K562 (cell line): ENCODE data around the gene LRP1B. TPM values are rescaled to one million over a fixed set of nuclear protein-coding genes. Genes with fewer than 3 reads are reported as not detected.

Experiments used
- ATAC-seq: fragments of 200-7000 bp; cut with Tn5 transposase; 3 replicates; pipeline ENCODE4 v1.9.1; 2020; ENCODE audit warnings: moderate library complexity
- BruUV-seq: library from RNA; stranded (reverse); fragments of 400-500 nt; replicated peaks from 2 replicates; lab custom pipeline; 2021; lab: Mats Ljungman, UMichigan
- CTCF ChIA-PET: fragments of 300-600 bp; formaldehyde crosslinking; extraction: SDS; loops from one replicate; lab custom pipeline; 2021; ENCODE audit warnings: low intra/inter-chr PET ratio; lab: Yijun Ruan, JAX
- POLR2A ChIA-PET: fragments of 300-600, 350-650 bp; sonication (Branson Sonifier 250); formaldehyde crosslinking; extraction: SDS; loops from one replicate; lab custom pipeline; 2021; ENCODE audit warnings: antibody characterized with exemption, inconsistent platforms; lab: Yijun Ruan, JAX
- DNase-seq, 4 experiments: peaks; one replicate each; pipeline versions ENCODE4 v3.0.0 to v3.0.0-alpha.2; 2011 to 2018; ENCODE audit warnings: low spot score in 3 of 4, mixed read lengths in 3 of 4; ENCODE audit errors: extremely low read depth in 1 of 4
- FAIRE-seq: peaks from 2 replicates; lab custom pipeline; 2011; peaks lifted over from hg19 to GRCh38; lab: Jason Lieb, UNC
- H2AFZ ChIP-seq: 2 replicates; pipeline ENCODE4 v1.6.0; 2011; ENCODE audit warnings: low read depth, low read length, control low read depth, inconsistent platforms
- H3K27ac ChIP-seq: fragments of 200-600 bp; 3 replicates; pipeline ENCODE4 v1.8.0; 2011; ENCODE audit warnings: low read depth, mild to moderate bottlenecking, control low read depth, inconsistent platforms, low read length, moderate library complexity, mixed read lengths; ENCODE audit errors: extremely low read depth
- H3K27me3 ChIP-seq, 2 experiments: fragments of 300-600 bp in 1 of 2; 2 replicates in 1 of 2; 3 replicates in 1 of 2; pipeline versions ENCODE4 v1.6.0 to v1.8.0; 2011; ENCODE audit warnings: inconsistent platforms in 2 of 2, low read length in 2 of 2, mild to moderate bottlenecking in 1 of 2, mixed read lengths in 1 of 2, moderate library complexity in 1 of 2; ENCODE audit not compliant: control insufficient read depth in 2 of 2, insufficient read depth in 2 of 2
- H3K36me3 ChIP-seq: fragments of 300-600 bp; 3 replicates; pipeline ENCODE4 v1.8.0; 2011; ENCODE audit warnings: mild to moderate bottlenecking, low read length, inconsistent platforms; ENCODE audit not compliant: control insufficient read depth, insufficient read depth
- H3K4me1 ChIP-seq, 2 experiments: fragments of 200-600 bp in 1 of 2; replicated peaks in 1 of 2; 2 replicates in 1 of 2; 3 replicates in 1 of 2; pipeline versions ENCODE4 v1.5.1 to v1.8.0; 2011; ENCODE audit warnings: inconsistent platforms in 2 of 2, low read length in 2 of 2, mild to moderate bottlenecking in 1 of 2, mixed read lengths in 1 of 2, moderate library complexity in 1 of 2; ENCODE audit not compliant: control insufficient read depth in 2 of 2, insufficient read depth in 2 of 2
- H3K4me2 ChIP-seq: 2 replicates; pipeline ENCODE4 v1.6.1; 2011; ENCODE audit warnings: low read length, control low read depth, inconsistent platforms, mixed read lengths; ENCODE audit not compliant: insufficient read depth
- H3K4me3 ChIP-seq: fragments of 200-600 bp; sonication (generic), shearing (Covaris generic); 2 replicates; pipeline ENCODE4 v1.5.1; 2016; ENCODE audit warnings: control low read depth, inconsistent platforms
- H3K79me2 ChIP-seq: fragments of 200-600 bp; 3 replicates; pipeline ENCODE4 v1.8.0; 2011; ENCODE audit warnings: low read length, inconsistent platforms; ENCODE audit not compliant: control insufficient read depth, insufficient read depth
- H3K9ac ChIP-seq, 2 experiments: 2 replicates each; pipeline versions ENCODE4 v1.6.0 to v1.6.1; 2011; ENCODE audit warnings: low read depth in 2 of 2, low read length in 2 of 2, control low read depth in 1 of 2, inconsistent platforms in 1 of 2, mild to moderate bottlenecking in 1 of 2, mixed read lengths in 1 of 2; ENCODE audit not compliant: insufficient read depth in 1 of 2
- H3K9me1 ChIP-seq: one replicate; pipeline ENCODE4 v1.6.0; 2011; ENCODE audit warnings: inconsistent platforms, mild to moderate bottlenecking, low read length, moderate library complexity; ENCODE audit not compliant: control insufficient read depth, insufficient read depth
- H3K9me3 ChIP-seq: replicated peaks from 2 replicates; pipeline ENCODE4 v1.5.1; 2011; ENCODE audit warnings: low read depth, low read length, inconsistent platforms; ENCODE audit not compliant: control insufficient read depth, insufficient read depth
- H4K20me1 ChIP-seq: replicated peaks from 2 replicates; pipeline ENCODE4 v1.6.1; 2011; ENCODE audit warnings: low read length, inconsistent platforms, mixed read lengths; ENCODE audit not compliant: control insufficient read depth, insufficient read depth
- E2F6 ChIP-seq, 2 experiments: IDR thresholded peaks; 2 replicates each; pipeline ENCODE4 v1.6.1; 2011; ENCODE audit warnings: borderline replicate concordance in 1 of 2, control low read depth in 1 of 2, low read depth in 1 of 2, low read length in 1 of 2, mild to moderate bottlenecking in 1 of 2, mixed read lengths in 1 of 2, moderate library complexity in 1 of 2; ENCODE audit not compliant: insufficient read depth in 1 of 2, insufficient read length in 1 of 2, poor library complexity in 1 of 2, severe bottlenecking in 1 of 2; ENCODE audit errors: extremely low read depth in 1 of 2
- EGR1 ChIP-seq: fragments of 450-650 bp; conservative IDR thresholded peaks from 2 replicates; pipeline ENCODE4 v1.6.1; 2017; ENCODE audit warnings: mild to moderate bottlenecking
- NCOA1 ChIP-seq: fragments of 450-650 bp; IDR thresholded peaks from 2 replicates; pipeline ENCODE4 v1.6.1; 2016; ENCODE audit warnings: low read depth
- POLR2H ChIP-seq: IDR thresholded peaks from 2 replicates; pipeline ENCODE4 v1.6.1; 2016; ENCODE audit warnings: missing genetic modification characterization, low read depth, mild to moderate bottlenecking, control low read depth, missing compliant biosample characterization, moderate library complexity
- ZBTB34 ChIP-seq: fragments of 250-450 bp; sonication (Bioruptor Pico); IDR thresholded peaks from 2 replicates; pipeline ENCODE4 v1.8.0; 2021; ENCODE audit warnings: mild to moderate bottlenecking, moderate library complexity
- ZNF133 ChIP-seq: fragments of 250-450 bp; sonication (Bioruptor Pico); IDR thresholded peaks from 2 replicates; pipeline ENCODE4 v1.4.0; 2020; ENCODE audit warnings: mild to moderate bottlenecking
- WGBS: fragments of 100-300 bp; shearing (Covaris generic); methylation state at CpG from one replicate; pipeline ENCODE4 v1.1.6; 2016; ENCODE audit warnings: low coverage, mixed read lengths; ENCODE audit not compliant: insufficient coverage; ENCODE audit errors: missing lambda C conversion rate; 5-methylcytosine and 5-hydroxymethylcytosine counted together
- in situ Hi-C: fragments of 300-500 bp; cut with MboI; formaldehyde crosslinking; loops from 4 replicates; pipeline ENCODE4 v1.15.0; 2018; ENCODE audit warnings: inconsistent platforms, mixed read lengths
- intact Hi-C: fragments of 100-400 bp; cut with micrococcal nuclease; formaldehyde crosslinking; loops from 2 replicates; pipeline ENCODE4 v1.14.2; 2022
- polyA plus RNA-seq, 8 experiments: library from polyadenylated mRNA; depleted of rRNA in 4 of 8; stranded (reverse) in 5 of 8; unstranded in 3 of 8; fragments of >200 nt; fragmentation: Nextera tagmentation in 2 of 8; fragmentation: Illumina TruSeq in 1 of 8; extraction: Ambion mirVana in 2 of 8; extraction: Trizol in 1 of 8; gene quantifications; 2 replicates each; pipeline versions ENCODE4 v1.2.1 to v1.2.3, GENCODE V29; 2011 to 2014; ENCODE audit warnings: inconsistent platforms in 1 of 8, missing spikeins in 1 of 8
- total RNA-seq, 7 experiments: library from RNA; depleted of rRNA in 6 of 7; stranded (reverse); fragments of >200 nt in 6 of 7; fragmentation: Illumina TruSeq in 2 of 7; extraction: Trizol in 2 of 7; gene quantifications; 2 replicates each; pipeline versions ENCODE4 v1.2.1 to v1.2.3, GENCODE V29; 2011 to 2021; ENCODE audit warnings: low replicate concordance in 1 of 7

Gene LRP1B
- total and polyA plus RNA-seq, 9 of the 15 experiments (the other 6 are each of a cell fraction or from before 2014, with no cell fraction given) = not detected

GRCh38 chr2:140246957-140247356 lies 1883.9 kb downstream of the LRP1B start:
- intact Hi-C loops = no loop called here
- WGBS = 0% methylated on average over 1 of the region's 1 CpG
- Histone ChIP-seq H3K36me3 (no peaks in the 10 kb centered on the region), H3K9me3 (no peaks in the 10 kb centered on the region), H3K9ac (no peak overlapping the region), H4K20me1 (no peaks in the 10 kb centered on the region), H3K9me1 (no peaks in the 10 kb centered on the region), H3K4me3 (no peak overlapping the region), H3K79me2 (no peaks in the 10 kb centered on the region), H3K27me3 (no peaks in the 10 kb centered on the region), H3K27ac (no peak overlapping the region), H3K4me2 (no peak overlapping the region), H3K4me1 (no peaks in the 10 kb centered on the region), H2AFZ (no peak overlapping the region)
- no TSS peak for BruUV-seq
- ATAC-seq (no peak), DNase-seq (no peak), FAIRE-seq (no peak)
- no peak for TF ChIP-seq ZNF133
- no peak for TF ChIP-seq POLR2H (tag)
- no peak for TF ChIP-seq E2F6 (IDR thresholded peaks at IDR 0.05; ENCODE audit: borderline replicate concordance in 1 of 2, extremely low read depth in 1 of 2, insufficient read depth in 1 of 2, insufficient read length in 1 of 2, low read depth in 1 of 2, low read length in 1 of 2, poor library complexity in 1 of 2, severe bottlenecking in 1 of 2)
- TF ChIP-seq ZBTB34 (CRISPR knock-in tag) = no peak
- TF ChIP-seq NCOA1 = no peak
- TF ChIP-seq EGR1 = no peak
- in situ Hi-C loops = no loop called here
- ChIA-PET POLR2A (no interaction called here), CTCF (no interaction called here)
